PC-9 (cell line): ENCODE data around the gene GRIN2B. TPM values are rescaled to one million over a fixed set of nuclear protein-coding genes. Genes with fewer than 3 reads are reported as not detected.

Experiments
- Bru-seq: library from RNA; stranded (reverse); fragments of 400-500 nt; gene quantifications from one replicate; lab custom pipeline; 2021; lab: Mats Ljungman, UMichigan
- BruChase-seq, 2 experiments: library from RNA; stranded (reverse); fragments of 400-500 nt; gene quantifications; one replicate each; lab custom pipeline; 2021; lab: Mats Ljungman, UMichigan
- BruUV-seq: library from RNA; stranded (reverse); fragments of 400-500 nt; replicated peaks from 2 replicates; lab custom pipeline; 2021; lab: Mats Ljungman, UMichigan
- CTCF ChIA-PET: fragments of 300-600 bp; sonication (Branson Sonifier 250); formaldehyde crosslinking; loops from one replicate; lab custom pipeline; 2022; ENCODE audit warnings: antibody characterized with exemption; lab: Charles Lee
- POLR2A ChIA-PET: fragments of 300-600 bp; sonication (Branson Sonifier 250); formaldehyde crosslinking; loops from one replicate; lab custom pipeline; 2022; ENCODE audit warnings: antibody characterized with exemption; ENCODE audit not compliant: unreplicated experiment; lab: Charles Lee
- DNase-seq, 2 experiments: peaks; one replicate each; pipeline versions ENCODE4 v3.0.0 to v3.0.0-alpha.2; 2015 to 2022; ENCODE audit warnings: mixed read lengths in 1 of 2
- H2AFZ ChIP-seq: fragments of 200-600 bp; sonication (generic); 2 replicates; pipeline ENCODE4 v1.8.1; 2017; ENCODE audit warnings: antibody characterized with exemption
- H3F3A ChIP-seq: fragments of 200-600 bp; sonication (generic); 2 replicates; pipeline ENCODE4 v1.8.1; 2017; ENCODE audit warnings: antibody characterized with exemption, mild to moderate bottlenecking, low read depth; ENCODE audit not compliant: insufficient read depth
- H3K27ac ChIP-seq: fragments of 200-600 bp; sonication (generic); 2 replicates; pipeline ENCODE4 v1.6.1; 2016; ENCODE audit warnings: mixed run types
- H3K27me3 ChIP-seq: fragments of 200-600 bp; sonication (generic); 2 replicates; pipeline ENCODE4 v1.6.1; 2016; ENCODE audit warnings: low read depth, mixed run types; ENCODE audit not compliant: insufficient read depth
- H3K36me3 ChIP-seq: fragments of 200-600 bp; sonication (generic); 2 replicates; pipeline ENCODE4 v1.6.1; 2016; ENCODE audit warnings: low read depth, mixed run types
- H3K4me1 ChIP-seq: fragments of 200-600 bp; sonication (generic); replicated peaks from 2 replicates; pipeline ENCODE4 v1.6.1; 2016; ENCODE audit warnings: mixed run types; ENCODE audit not compliant: insufficient read depth
- H3K4me2 ChIP-seq: fragments of 200-600 bp; sonication (generic); 2 replicates; pipeline ENCODE4 v1.6.1; 2017; ENCODE audit warnings: mixed run types
- H3K4me3 ChIP-seq: fragments of 200-600 bp; sonication (generic); 2 replicates; pipeline ENCODE4 v1.6.1; 2016; ENCODE audit warnings: mixed run types
- H3K79me2 ChIP-seq: fragments of 200-600 bp; sonication (generic); 2 replicates; pipeline ENCODE4 v1.6.1; 2017; ENCODE audit warnings: low read depth, mixed run types
- H3K9me2 ChIP-seq: fragments of 200-600 bp; sonication (generic); 2 replicates; pipeline ENCODE4 v1.8.1; 2017; ENCODE audit warnings: mild to moderate bottlenecking; ENCODE audit not compliant: insufficient read depth
- H3K9me3 ChIP-seq: fragments of 200-600 bp; sonication (generic); 2 replicates; pipeline ENCODE4 v1.8.1; 2016; ENCODE audit warnings: low read depth; ENCODE audit not compliant: insufficient read depth
- H4K20me1 ChIP-seq: fragments of 200-600 bp; sonication (generic); 2 replicates; pipeline ENCODE4 v1.8.1; 2017; ENCODE audit not compliant: insufficient read depth
- EZH2 ChIP-seq: fragments of 200-600 bp; sonication (generic); IDR thresholded peaks from 2 replicates; pipeline ENCODE4 v1.8.0; 2017; ENCODE audit warnings: antibody characterized with exemption, low read depth
- intact Hi-C: fragments of 100-400 bp; cut with micrococcal nuclease; formaldehyde crosslinking; loops from one replicate; pipeline ENCODE4 v1.10.0; 2022; ENCODE audit not compliant: unreplicated experiment
- long read RNA-seq: library from polyadenylated mRNA; stranded (forward); transcript quantifications from one replicate; pipeline ENCODE4 v2.0.0, GENCODE V29; 2022
- total RNA-seq: library from RNA; stranded (reverse); gene quantifications from 2 replicates; pipeline ENCODE4 v1.2.3, GENCODE V29; 2021
- TF ChIP-seq, protein P1 (sequence below): fragments of 200-600 bp; sonication (generic); conservative IDR thresholded peaks from 2 replicates; pipeline ENCODE4 v1.6.1; 2017; ENCODE audit warnings: mixed run types, antibody characterized with exemption, mild to moderate bottlenecking, moderate library complexity

The GRIN2B gene
- total RNA-seq = not detected in 2 replicates
- percentile 1 among the genes with signal in this experiment for Bru-seq, nascent RNA
- BruChase-seq, experiment 1, labeled RNA remaining after a 2-hour chase = percentile 1 among the genes with signal in this experiment
- BruChase-seq, experiment 2, labeled RNA remaining after a 6-hour chase = percentile 0 among the genes with signal in this experiment
- long read RNA-seq = 0 reads

DNA sequence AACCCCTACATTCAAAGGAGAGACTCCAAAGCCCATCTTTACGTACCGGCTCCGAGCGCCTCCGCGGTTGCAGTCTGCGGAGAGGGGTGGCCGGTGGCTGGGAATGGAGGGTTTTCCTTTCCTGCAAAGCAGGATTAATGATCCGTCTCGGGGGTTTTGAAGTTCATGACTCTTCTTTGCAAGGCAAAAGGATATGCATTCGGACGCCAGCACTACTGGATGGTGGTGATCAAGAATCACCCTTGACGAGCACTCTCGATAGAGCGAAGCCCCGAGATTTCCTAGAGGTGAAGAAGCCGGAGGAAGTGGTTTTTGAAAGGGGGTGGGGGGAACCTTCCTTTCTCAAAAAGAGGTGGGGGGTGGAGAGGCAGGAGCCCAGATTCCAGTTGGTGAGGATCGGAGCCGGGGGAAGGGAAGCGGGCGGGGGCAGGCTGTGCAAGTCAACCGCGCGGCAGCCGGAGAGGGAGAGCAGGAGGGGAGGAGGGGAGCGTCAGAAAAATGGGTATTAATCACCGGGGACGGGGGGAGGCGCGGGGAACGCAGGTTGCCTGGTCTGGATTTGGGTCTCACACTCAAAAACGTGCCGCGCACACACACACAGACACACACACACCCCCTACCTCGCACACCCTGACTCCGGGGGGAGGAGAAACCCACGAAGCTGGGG, at the start of gene GRIN2B:
Gene GRIN2B (minus strand): TSS at position 307 of the 667 bp plus-strand sequence. CDS start 115,394 bp downstream, outside the sequence.
- peaks cover 56% of the 10 kb centered on the region for H3K27me3 ChIP-seq
- intact Hi-C loops = no loop called here
- no peaks in the 10 kb centered on the region for H3K9me3 ChIP-seq
- no peak for DNase-seq
- H3K9me2 ChIP-seq = no peaks in the 10 kb centered on the region
- no peaks in the 10 kb centered on the region for H4K20me1 ChIP-seq
- H3K36me3 ChIP-seq = no peaks in the 10 kb centered on the region
- no peak within 1 kb of the TSS for H2AFZ ChIP-seq
- H3K27ac ChIP-seq = no peak within 1 kb of the TSS
- no peaks in the 10 kb centered on the region for H3F3A ChIP-seq
- POLR2A ChIA-PET = no interaction called here
- H3K79me2 ChIP-seq = no peaks in the 10 kb centered on the region
- 0 out of 2 replicates have a peak, but pooled peaks cover 6% of the 10 kb centered on the region for H3K4me1 ChIP-seq
- no peak within 1 kb of the TSS for H3K4me2 ChIP-seq
- CTCF ChIA-PET = no interaction called here
- H3K4me3 ChIP-seq = no peak within 1 kb of the TSS
- no peak for TF ChIP-seq EZH2
- TF ChIP-seq, protein P1, sequence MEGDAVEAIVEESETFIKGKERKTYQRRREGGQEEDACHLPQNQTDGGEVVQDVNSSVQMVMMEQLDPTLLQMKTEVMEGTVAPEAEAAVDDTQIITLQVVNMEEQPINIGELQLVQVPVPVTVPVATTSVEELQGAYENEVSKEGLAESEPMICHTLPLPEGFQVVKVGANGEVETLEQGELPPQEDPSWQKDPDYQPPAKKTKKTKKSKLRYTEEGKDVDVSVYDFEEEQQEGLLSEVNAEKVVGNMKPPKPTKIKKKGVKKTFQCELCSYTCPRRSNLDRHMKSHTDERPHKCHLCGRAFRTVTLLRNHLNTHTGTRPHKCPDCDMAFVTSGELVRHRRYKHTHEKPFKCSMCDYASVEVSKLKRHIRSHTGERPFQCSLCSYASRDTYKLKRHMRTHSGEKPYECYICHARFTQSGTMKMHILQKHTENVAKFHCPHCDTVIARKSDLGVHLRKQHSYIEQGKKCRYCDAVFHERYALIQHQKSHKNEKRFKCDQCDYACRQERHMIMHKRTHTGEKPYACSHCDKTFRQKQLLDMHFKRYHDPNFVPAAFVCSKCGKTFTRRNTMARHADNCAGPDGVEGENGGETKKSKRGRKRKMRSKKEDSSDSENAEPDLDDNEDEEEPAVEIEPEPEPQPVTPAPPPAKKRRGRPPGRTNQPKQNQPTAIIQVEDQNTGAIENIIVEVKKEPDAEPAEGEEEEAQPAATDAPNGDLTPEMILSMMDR = no peak
- no TSS peak for BruUV-seq

DNA sequence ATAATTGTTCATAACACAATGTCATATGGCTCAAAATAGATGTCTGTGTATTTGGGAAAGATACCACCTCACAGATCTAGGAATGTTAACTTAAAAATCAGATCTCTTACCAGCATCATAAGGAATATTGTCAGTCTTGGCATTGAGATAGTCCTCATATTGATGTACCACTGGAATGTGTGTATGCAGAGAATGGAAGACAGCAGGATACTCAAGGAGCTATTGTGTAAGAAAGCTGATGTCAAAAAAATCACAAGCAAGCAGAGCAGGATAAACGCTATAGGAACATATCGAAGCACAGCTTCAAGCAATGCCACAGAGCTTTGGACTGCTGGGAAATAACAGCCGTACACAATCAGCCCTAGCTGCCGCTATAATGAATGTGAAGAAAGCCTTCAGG, 45.1 kb upstream of the GRIN2B start:
- no peak for DNase-seq
- H3K36me3 ChIP-seq = no peaks in the 10 kb centered on the region
- no peak overlapping the region for H3K27ac ChIP-seq
- no peaks in the 10 kb centered on the region for H3K79me2 ChIP-seq
- no peaks in the 10 kb centered on the region for H3K27me3 ChIP-seq
- H3K4me2 ChIP-seq = no peak overlapping the region
- no peaks in the 10 kb centered on the region for H3K9me3 ChIP-seq
- no peaks in the 10 kb centered on the region for H3F3A ChIP-seq
- TF ChIP-seq, protein P1 = no peak
- no peak for TF ChIP-seq EZH2
- CTCF ChIA-PET = no interaction called here
- H2AFZ ChIP-seq = no peak overlapping the region
- intact Hi-C loops = no loop called here
- no peak overlapping the region for H3K4me3 ChIP-seq
- H3K4me1 ChIP-seq = no peaks in the 10 kb centered on the region
- POLR2A ChIA-PET = no interaction called here
- H4K20me1 ChIP-seq = no peaks in the 10 kb centered on the region
- no peaks in the 10 kb centered on the region for H3K9me2 ChIP-seq
- no TSS peak for BruUV-seq

DNA sequence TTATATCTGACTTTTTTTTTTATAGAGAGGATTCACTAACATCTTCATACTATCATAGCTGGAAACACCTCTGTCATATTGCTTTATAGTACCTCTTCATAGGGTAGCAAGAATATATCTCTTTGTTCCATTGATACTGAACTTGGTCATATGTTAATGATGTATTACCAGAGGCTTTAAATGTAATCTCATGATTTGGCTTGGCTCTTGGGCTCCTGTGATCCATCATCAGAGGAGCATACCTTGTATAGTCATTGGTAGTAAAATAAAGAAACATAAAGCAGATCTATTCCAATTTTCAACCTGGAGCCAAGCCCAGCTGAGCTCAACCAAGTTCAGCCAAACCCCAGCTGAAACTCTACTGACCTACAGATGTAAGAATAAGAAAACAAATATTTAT, 43.2 kb upstream of the GRIN2B start:
- Histone ChIP-seq H3K4me1 (no peaks in the 10 kb centered on the region), H4K20me1 (no peaks in the 10 kb centered on the region), H3F3A (no peaks in the 10 kb centered on the region), H3K9me2 (no peaks in the 10 kb centered on the region), H3K27ac (no peak overlapping the region), H3K79me2 (no peaks in the 10 kb centered on the region), H3K27me3 (no peaks in the 10 kb centered on the region), H3K9me3 (no peaks in the 10 kb centered on the region), H3K36me3 (no peaks in the 10 kb centered on the region), H3K4me3 (no peak overlapping the region), H2AFZ (no peak overlapping the region), H3K4me2 (no peak overlapping the region)
- intact Hi-C loops = no loop called here
- ChIA-PET POLR2A (no interaction called here), CTCF (no interaction called here)
- DNase-seq = no peak
- no TSS peak for BruUV-seq
- TF ChIP-seq, protein P1 = no peak
- no peak for TF ChIP-seq EZH2
